ENCODE measurements around the gene MAPK13. TPM values are rescaled to one million over a fixed set of nuclear protein-coding genes. Genes with fewer than 3 reads are reported as not detected.
"Not testable (repeated sequence)": the region's sequence is repeated elsewhere in the genome, so short reads cannot be mapped to it uniquely, and the experiment has no call there.

The MAPK13 gene
- total RNA-seq, 3 donors from 2014 or later: 33.8 to 61.0 (median 48.4) TPM

DNA sequence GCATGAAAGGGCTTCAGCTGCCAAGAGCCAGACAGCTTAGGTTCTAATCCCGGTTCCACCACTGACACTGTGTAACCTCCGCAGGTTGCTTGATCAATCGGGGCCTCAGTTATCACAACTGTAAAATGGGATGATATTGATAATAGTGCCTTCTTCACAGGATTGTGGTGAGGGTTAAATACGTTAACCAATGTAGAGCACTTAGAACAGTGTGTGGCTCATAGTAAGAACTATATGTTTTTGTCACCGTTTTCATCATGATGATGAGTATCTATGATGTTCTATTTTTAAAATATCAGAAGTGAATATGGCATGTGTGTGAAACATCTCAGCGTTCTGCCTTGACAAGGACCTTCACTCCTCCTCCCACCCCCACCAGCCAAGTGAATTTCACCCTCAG, 10.3 kb upstream of the MAPK13 start:
- Mint-ChIP-seq H3K36me3 (ENCODE audit: insufficient read depth) (peaks cover 6% of the 10 kb centered on the region), H3K27me3 (ENCODE audit: low read depth) (no peaks in the 10 kb centered on the region), H3K9me3 (no peaks in the 10 kb centered on the region), H3K4me3 (peak overlapping the region; percentile 79), H3K4me1 (ENCODE audit: low read depth) (peaks cover 89% of the 10 kb centered on the region)
- DNase-seq (no peak), ATAC-seq (peak; percentile 24 to 39)

DNA sequence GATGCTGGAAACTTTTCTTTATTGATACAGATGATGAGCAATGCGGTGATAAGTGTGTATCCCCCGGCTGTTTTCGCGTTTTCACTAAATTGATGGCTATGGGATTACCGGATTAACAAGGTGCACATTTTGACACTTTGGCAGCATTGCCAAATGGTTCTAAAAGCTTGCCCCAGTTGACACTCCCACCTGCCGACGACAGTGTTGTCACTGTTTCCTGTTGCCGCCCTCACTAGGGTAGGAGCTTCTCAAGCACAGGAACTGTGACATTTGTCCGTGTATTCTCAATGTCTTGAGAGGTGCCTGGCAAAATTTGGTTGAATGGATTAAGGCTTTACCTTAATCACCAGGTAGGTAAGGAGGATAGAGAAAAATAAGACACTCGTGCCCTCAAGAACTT, 9.8 kb upstream of the MAPK13 start:
- ATAC-seq (peak; percentile 61 to 63), DNase-seq (peak; percentile 67)
- Mint-ChIP-seq H3K36me3 (ENCODE audit: insufficient read depth) (peaks cover 6% of the 10 kb centered on the region), H3K27me3 (ENCODE audit: low read depth) (no peaks in the 10 kb centered on the region), H3K9me3 (no peaks in the 10 kb centered on the region), H3K4me3 (peak overlapping the region; percentile 79), H3K4me1 (ENCODE audit: low read depth) (peaks cover 88% of the 10 kb centered on the region)

DNA sequence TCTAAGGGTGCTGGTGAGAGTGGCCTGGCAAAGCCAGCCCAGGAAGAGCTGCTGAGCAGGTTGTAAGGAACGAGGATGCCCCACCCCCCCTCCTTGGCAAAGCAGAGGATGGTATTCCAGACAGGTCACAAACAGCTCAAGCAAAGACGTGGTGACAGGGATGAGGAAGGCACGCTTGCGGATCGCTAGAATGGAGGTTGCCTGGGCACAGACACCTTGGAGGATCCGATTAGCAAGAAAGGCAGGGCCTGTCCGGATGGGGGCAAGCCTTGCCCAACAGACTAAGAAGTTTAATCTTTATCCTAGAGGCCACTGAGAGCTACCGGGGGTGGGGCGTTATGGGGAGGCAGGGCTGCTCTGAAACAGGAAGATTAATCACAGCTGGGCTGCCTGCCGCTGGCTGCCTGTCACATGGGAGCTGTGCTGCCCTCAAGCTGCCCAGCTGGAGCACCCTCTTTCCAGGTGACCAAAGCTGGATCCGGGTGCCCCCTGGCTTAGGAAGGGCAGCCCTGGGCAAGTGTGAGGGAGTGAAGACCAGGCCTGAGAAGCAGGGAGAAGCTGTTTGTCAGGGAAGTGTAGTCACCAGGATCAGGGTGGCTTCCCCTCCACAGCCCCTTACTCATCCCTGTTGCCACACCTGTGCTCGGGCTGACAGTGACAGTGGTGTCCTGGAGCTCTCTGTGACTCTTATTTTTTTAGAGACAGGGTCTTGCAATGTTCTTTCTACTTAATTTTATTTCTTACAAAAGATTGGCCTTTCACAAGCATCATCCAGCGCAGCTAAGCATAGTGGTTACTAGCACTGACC, 9.1 kb upstream of the MAPK13 start:
- peak overlapping the region; percentile 79 for H3K4me3 Mint-ChIP-seq
- ATAC-seq (peak; percentile 34 to 36), DNase-seq (peak; percentile 43)
- H3K4me1 Mint-ChIP-seq (ENCODE audit: low read depth): peaks cover 91% of the 10 kb centered on the region
- H3K36me3 Mint-ChIP-seq (ENCODE audit: insufficient read depth): peaks cover 6% of the 10 kb centered on the region
- no peaks in the 10 kb centered on the region for H3K9me3 Mint-ChIP-seq
- no peaks in the 10 kb centered on the region for H3K27me3 Mint-ChIP-seq (ENCODE audit: low read depth)

DNA sequence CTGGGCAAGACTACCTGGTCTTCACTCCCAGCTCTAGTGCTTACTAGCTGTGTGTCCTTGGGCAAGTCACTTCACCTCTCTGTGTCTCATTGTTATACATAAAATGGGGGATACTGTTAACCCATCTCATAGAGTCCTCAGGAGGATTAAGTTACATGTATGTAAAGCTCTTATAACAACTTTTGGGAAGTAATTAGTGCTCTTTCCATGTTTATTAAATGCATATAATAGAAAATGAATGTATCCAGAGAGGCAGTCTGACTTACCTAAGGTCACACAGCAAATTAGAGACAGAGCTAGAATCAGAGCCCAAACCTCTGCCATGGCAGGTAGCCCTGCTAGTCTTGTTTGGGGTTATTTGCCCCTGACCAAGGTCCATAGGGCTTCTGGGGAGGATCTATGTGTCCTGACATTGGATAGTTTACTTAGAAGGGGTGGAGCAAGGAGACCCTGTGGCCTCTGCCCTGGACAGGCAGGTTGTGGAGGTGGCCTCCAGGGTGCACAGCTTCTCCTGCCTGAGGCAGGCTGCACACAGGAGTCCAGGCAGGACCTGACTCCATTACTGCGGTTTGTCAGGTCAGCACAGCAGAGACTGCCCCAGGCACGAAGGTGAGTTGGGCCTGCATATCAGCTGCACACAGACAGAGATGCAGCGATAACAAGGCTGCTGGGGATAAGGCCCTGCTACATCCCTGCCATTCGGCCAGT, 8.4 kb upstream of the MAPK13 start:
- H3K36me3 Mint-ChIP-seq (ENCODE audit: insufficient read depth): peaks cover 4% of the 10 kb centered on the region
- ATAC-seq: no peak
- no peaks in the 10 kb centered on the region for H3K27me3 Mint-ChIP-seq (ENCODE audit: low read depth)
- peak overlapping the region; percentile 79 for H3K4me3 Mint-ChIP-seq
- no peaks in the 10 kb centered on the region for H3K9me3 Mint-ChIP-seq
- peaks cover 92% of the 10 kb centered on the region for H3K4me1 Mint-ChIP-seq (ENCODE audit: low read depth)
- DNase-seq: no peak

DNA sequence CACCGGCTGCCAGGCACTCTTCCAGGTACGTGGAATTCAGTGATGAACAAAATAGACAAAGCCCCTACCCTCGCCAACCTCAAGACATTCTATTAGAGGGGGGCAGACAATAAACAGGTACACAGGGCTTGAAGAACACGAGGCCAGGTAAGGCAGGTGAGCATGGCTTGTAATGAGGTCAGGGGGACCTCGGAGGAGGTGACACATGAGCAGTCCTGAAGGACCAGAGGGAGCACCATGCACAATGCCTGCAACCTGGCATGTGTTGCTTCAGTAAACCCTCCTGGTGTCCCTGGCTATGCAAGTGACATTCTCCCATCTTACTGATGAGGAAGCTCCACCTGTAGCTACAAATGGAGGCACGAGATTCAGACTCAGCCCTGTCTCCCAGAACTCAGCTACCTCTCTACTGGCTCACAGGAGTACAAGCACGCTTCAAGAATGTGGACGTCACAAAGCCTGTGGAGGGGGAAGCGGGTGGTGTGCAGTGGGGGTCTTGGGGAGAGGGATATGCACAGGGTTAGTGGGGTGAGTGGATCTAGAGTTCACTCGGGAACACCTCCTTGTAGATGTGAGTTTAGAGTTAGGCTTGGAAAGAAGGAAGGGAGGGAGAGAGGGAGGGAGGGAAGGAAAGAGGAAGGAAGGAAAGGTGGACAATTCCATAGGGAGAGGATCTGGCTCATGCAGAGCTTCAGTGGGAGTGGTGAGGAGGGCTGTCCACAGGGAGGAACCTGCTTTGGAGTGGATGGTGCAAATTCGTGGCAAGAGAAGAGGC, 7.6 kb upstream of the MAPK13 start:
- no peak for ATAC-seq

DNA sequence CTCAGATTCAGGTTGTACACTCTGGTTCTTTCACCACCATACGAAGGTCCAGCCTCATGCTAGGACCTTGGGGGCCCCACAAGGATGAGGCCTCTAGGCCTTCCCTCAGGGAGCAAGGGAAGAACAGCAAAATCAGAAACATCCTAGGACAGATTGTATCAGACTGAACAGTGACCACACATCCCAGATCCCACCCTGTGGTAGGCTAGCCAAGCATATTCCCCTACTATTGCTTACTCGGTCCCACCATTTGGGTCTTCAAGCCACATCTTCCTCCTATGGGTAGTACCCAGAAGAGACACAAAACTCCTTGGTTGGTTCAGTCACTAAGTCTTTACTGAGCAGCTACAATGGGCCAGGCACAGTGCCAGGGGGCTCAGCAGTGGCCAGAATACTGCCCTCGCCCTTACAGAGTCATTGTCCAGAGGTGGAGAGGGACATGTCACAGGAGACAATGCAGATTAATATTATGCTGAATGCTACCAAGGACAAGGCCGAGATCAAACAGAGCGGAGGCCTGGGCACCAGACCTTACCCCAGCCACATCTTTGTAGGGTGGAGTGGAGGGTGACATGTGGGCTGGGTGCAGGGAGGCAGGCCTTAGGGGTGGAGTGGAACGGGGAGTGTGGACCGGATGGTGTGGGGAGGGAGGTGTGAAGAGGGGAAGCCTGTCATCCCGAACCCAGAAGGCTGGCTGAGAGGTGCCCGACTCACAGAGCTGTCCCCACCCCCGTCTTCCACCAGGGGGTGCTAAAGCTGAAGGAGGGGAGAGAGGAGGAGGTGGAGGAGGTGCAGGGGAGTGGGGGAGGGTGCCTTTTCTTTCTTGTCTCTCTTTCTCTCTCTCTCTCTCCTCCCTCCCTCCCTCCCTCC, 6.8 kb upstream of the MAPK13 start:
- Mint-ChIP-seq H3K9me3 (no peaks in the 10 kb centered on the region), H3K4me3 (no peak overlapping the region), H3K27me3 (ENCODE audit: low read depth) (no peaks in the 10 kb centered on the region), H3K36me3 (ENCODE audit: insufficient read depth) (no peaks in the 10 kb centered on the region), H3K4me1 (ENCODE audit: low read depth) (peaks cover 87% of the 10 kb centered on the region)
- peak; percentile 72 to 76 for ATAC-seq
- peak; percentile 87 for DNase-seq

More for the DNA sequence above, 7.6 kb upstream of the MAPK13 start:
- Mint-ChIP-seq H3K4me1 (ENCODE audit: low read depth) (peaks cover 91% of the 10 kb centered on the region), H3K27me3 (ENCODE audit: low read depth) (no peaks in the 10 kb centered on the region), H3K4me3 (no peak overlapping the region), H3K9me3 (no peaks in the 10 kb centered on the region), H3K36me3 (ENCODE audit: insufficient read depth) (no peaks in the 10 kb centered on the region)
- no peak for DNase-seq

DNA sequence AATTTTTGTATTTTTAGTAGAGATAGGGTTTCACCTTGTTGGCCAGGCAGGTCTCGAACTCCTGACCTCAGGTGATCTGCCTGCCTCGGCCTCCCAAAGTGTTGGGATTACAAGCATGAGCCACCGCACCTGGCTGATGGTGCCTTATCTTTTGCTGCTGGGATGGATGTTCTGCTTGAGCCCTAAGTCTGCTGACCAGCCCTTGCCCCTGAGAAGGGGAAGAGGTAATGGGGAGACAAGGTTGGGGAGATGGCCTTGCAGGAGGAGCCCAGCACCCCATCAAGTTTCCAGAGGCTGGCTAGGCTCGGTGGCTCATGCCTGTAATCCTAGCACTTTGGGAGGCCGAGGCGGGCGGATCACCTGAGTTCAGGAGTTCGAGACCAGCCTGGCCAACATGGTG, 6.0 kb upstream of the MAPK13 start:
- not testable (repeated sequence) for H3K9me3 Mint-ChIP-seq; ATAC-seq; H3K4me3 Mint-ChIP-seq; H3K36me3 Mint-ChIP-seq (ENCODE audit: insufficient read depth); DNase-seq; H3K27me3 Mint-ChIP-seq (ENCODE audit: low read depth)
- H3K4me1 Mint-ChIP-seq (ENCODE audit: low read depth): peaks cover 80% of the 10 kb centered on the region

DNA sequence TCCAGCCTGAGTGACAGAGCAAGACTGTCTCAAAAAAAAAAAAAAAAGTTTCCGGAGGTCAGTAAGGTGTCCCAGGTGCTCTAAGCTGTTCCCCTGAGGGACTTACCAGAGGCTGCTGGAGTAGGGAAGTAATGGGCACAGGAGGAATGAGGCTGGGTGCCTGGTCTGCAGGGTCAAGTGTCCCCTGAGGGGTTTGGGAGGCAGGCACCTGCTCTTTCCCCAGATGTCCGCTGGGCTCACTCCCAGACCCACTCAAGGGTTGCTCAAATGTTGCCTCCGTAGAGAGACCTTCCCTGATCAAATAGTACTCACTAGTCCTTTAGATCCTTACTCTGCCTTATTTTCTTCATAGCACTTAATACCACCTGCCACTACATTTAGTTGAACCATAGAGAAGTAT, 5.4 kb upstream of the MAPK13 start:
- H3K36me3 Mint-ChIP-seq (ENCODE audit: insufficient read depth): no peaks in the 10 kb centered on the region
- H3K9me3 Mint-ChIP-seq: no peaks in the 10 kb centered on the region
- H3K27me3 Mint-ChIP-seq (ENCODE audit: low read depth): no peaks in the 10 kb centered on the region
- DNase-seq (no peak), ATAC-seq (no peak)
- no peak overlapping the region for H3K4me3 Mint-ChIP-seq
- H3K4me1 Mint-ChIP-seq (ENCODE audit: low read depth): peaks cover 77% of the 10 kb centered on the region

DNA sequence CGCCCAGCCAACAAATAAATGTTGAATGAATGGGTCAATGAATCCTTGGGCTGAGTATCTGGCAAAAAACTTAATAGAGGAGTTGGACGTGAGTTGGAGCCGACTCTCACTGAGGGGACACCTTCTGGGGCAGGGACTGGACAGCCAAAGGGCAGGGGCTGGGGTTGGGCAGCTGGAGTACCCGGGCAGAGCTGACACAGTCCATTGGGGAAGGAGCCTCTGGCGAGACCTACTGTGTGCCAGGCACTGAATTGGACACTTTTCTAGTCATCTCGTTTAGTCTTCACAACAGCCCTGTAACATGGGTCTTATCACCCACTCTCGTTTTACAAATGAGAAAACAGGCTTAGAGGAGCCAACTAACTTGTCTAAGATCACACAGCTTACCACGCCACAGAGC, 4.7 kb upstream of the MAPK13 start:
- Mint-ChIP-seq H3K9me3 (no peaks in the 10 kb centered on the region), H3K27me3 (ENCODE audit: low read depth) (no peaks in the 10 kb centered on the region), H3K4me1 (ENCODE audit: low read depth) (peaks cover 72% of the 10 kb centered on the region), H3K36me3 (ENCODE audit: insufficient read depth) (no peaks in the 10 kb centered on the region), H3K4me3 (no peak overlapping the region)
- ATAC-seq: no peak
- DNase-seq: no peak

DNA sequence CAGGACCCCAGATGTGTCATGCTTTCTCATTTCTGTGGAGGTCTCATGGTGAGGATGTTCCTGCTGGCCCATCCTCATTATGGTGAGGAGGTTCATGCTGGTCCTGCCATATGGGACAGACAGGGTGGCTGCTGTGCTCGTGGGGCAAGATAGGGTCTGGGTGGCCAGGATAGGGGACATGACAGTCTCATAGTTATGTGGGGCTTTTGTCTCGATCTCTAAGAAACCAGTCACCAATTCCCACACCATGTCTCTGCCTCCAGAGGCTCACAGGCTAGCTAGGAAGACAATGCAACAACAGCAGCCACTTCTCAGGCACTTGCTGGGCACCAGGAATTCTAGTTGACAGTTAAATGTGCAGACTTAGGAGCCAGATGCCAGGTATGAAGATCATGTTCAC, 4.2 kb upstream of the MAPK13 start:
- Mint-ChIP-seq H3K9me3 (no peaks in the 10 kb centered on the region), H3K4me1 (ENCODE audit: low read depth) (peaks cover 69% of the 10 kb centered on the region), H3K27me3 (ENCODE audit: low read depth) (no peaks in the 10 kb centered on the region), H3K4me3 (no peak overlapping the region), H3K36me3 (ENCODE audit: insufficient read depth) (no peaks in the 10 kb centered on the region)
- DNase-seq (no peak), ATAC-seq (no peak)

DNA sequence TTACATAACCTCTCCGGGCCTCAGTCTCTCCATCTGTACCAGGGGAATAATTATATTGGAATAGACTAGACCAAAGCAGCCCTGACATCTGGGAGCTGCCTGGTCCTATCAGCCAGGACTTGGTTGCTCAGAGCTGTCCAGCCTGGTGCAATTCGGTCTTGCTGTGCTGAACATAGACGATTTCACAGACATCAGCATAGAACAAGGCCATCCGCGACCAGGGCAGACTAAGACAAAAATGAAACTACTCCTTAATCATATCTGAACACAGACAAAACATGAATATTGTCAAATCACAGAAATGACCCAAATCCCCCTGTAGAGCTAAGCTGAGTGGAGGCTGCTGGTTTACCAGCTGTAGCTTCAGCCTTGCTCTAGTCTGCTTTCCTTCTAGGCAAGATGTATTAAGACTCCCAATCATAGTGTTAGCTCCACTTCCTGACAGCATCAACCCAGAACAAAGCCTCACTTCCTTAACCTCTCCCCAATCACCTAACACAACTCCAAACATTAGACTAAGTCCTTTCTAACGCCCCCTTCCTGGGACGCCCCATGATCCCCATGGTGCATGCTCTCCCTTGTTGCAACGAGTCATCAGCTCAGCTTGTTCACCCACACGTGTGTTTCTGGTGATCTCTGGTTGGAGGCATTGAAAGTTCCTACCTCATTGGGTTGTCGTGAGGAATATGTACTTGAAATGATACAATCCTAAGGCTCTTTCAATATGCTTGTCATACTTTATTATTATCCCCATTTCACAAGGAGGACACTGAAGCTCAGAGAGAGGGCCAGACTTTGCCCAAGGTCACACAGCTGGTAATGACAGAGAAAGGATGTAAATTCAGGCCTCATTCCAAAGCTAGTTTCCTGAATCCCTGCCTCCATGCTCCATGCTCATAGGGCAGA, 3.5 kb upstream of the MAPK13 start:
- DNase-seq: no peak

DNA sequence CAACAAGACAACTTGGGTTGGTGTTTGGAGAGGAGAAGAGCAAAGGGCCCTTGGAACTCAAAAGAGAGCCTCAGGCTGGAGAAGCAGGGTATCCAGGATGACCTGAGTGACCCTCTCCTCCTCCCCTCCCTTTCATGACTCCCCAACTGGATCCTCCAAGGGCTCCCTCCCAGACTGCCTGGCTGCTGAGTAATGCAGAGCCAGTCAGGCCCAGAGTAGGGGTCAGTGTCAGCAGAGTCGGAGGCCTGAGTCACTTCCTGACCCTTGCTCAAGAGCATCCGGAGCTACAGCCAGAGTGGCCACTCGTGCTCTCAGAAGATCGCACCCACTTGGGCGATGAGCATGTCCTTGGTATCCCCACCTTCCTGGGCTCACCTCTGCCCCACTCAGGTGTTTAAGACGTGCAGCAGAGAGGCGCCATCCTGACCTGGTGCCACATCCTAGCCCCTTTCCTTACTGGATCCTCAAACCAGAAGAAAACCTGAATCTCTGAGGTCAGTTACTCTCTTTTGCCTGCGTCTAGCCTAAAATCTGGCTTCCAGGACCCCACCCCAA, 2.8 kb upstream of the MAPK13 start:
- Mint-ChIP-seq H3K27me3 (ENCODE audit: low read depth) (no peaks in the 10 kb centered on the region), H3K4me1 (ENCODE audit: low read depth) (peaks cover 67% of the 10 kb centered on the region), H3K36me3 (ENCODE audit: insufficient read depth) (peaks cover under 1% of the 10 kb centered on the region), H3K4me3 (no peak overlapping the region), H3K9me3 (no peaks in the 10 kb centered on the region)
- ATAC-seq (no peak), DNase-seq (no peak)

More for the DNA sequence above, 3.5 kb upstream of the MAPK13 start:
- no peak for ATAC-seq
- H3K4me1 Mint-ChIP-seq (ENCODE audit: low read depth): peaks cover 67% of the 10 kb centered on the region
- H3K36me3 Mint-ChIP-seq (ENCODE audit: insufficient read depth): no peaks in the 10 kb centered on the region
- no peaks in the 10 kb centered on the region for H3K27me3 Mint-ChIP-seq (ENCODE audit: low read depth)
- no peaks in the 10 kb centered on the region for H3K9me3 Mint-ChIP-seq
- H3K4me3 Mint-ChIP-seq: no peak overlapping the region

DNA sequence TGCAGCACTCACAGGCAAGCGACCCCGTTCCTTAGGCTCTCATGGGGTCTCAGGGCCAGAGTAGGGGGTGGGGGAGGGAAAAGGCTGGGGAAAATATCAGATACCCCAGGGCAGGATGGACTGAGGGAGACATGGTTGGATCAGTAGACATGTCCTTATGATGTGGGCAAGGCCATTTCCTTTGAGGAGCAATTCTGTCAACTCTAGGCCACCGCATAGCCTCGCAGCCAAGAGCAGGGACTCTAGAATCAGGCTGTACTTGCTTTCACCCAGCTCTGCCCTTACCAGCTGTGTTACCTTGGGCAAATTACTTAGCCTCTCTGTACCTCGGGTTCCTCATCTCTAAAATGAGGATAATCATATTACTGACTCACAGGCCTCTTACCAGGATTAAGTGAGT, 2.2 kb upstream of the MAPK13 start:
- Mint-ChIP-seq H3K9me3 (no peaks in the 10 kb centered on the region), H3K4me3 (no peak overlapping the region), H3K27me3 (ENCODE audit: low read depth) (no peaks in the 10 kb centered on the region), H3K4me1 (ENCODE audit: low read depth) (peaks cover 67% of the 10 kb centered on the region), H3K36me3 (ENCODE audit: insufficient read depth) (peaks cover 6% of the 10 kb centered on the region)
- ATAC-seq (no peak), DNase-seq (no peak)
